Upper lobe of left lung (tissue), 4 donors: Measurements from ENCODE around the gene PRKCZ.

ENCODE experiments used
- CTCF ChIP-seq, 6 experiments: fragments of 450-650 bp in 4 of 6; fragments of 200-600 bp in 2 of 6; sonication (generic) in 2 of 6; IDR thresholded peaks; one replicate each; pipeline ENCODE4 v1.5.1; 2016 to 2019; ENCODE audit warnings: antibody characterized with exemption in 6 of 6
- POLR2A ChIP-seq, 4 donors: fragments of 450-650 bp; IDR thresholded peaks; one replicate each; pipeline ENCODE4 v1.5.1; 2016 to 2017; ENCODE audit warnings: antibody characterized with exemption in 4 of 4, mild to moderate bottlenecking in 2 of 4
- POLR2AphosphoS5 ChIP-seq, 2 donors: sonication (generic); formaldehyde crosslinking; IDR thresholded peaks; one replicate each; pipeline ENCODE4 v1.5.1; 2017; ENCODE audit warnings: antibody characterized with exemption in 2 of 2

- TF ChIP-seq POLR2A (IDR thresholded peaks at IDR 0.05) (no peak), CTCF (IDR thresholded peaks at IDR 0.05) (no peak), POLR2AphosphoS5 (IDR thresholded peaks at IDR 0.05) (no peak)
These were observed 36.4 kb downstream of the PRKCZ start for GRCh38 chr1:2086446-2087078.
